OCI-LY1 (cell line): Measurements from ENCODE around the gene CEP83.

ENCODE experiments used
- EZH2 ChIP-seq: fragments of 200-600 bp; sonication (generic), shearing (Covaris generic); IDR thresholded peaks from 2 replicates; pipeline ENCODE4 v1.8.0; 2017; ENCODE audit warnings: borderline replicate concordance, mixed run types, mild to moderate bottlenecking, antibody characterized with exemption, low read length, moderate library complexity, mixed read lengths
- TF ChIP-seq, protein P1 (sequence below): fragments of 200-600 bp; sonication (generic), shearing (Covaris generic); IDR thresholded peaks from 2 replicates; pipeline ENCODE4 v1.5.1; 2017; ENCODE audit warnings: mild to moderate bottlenecking, antibody characterized with exemption, low read length, moderate library complexity, mixed read lengths

- TF ChIP-seq, protein P1, sequence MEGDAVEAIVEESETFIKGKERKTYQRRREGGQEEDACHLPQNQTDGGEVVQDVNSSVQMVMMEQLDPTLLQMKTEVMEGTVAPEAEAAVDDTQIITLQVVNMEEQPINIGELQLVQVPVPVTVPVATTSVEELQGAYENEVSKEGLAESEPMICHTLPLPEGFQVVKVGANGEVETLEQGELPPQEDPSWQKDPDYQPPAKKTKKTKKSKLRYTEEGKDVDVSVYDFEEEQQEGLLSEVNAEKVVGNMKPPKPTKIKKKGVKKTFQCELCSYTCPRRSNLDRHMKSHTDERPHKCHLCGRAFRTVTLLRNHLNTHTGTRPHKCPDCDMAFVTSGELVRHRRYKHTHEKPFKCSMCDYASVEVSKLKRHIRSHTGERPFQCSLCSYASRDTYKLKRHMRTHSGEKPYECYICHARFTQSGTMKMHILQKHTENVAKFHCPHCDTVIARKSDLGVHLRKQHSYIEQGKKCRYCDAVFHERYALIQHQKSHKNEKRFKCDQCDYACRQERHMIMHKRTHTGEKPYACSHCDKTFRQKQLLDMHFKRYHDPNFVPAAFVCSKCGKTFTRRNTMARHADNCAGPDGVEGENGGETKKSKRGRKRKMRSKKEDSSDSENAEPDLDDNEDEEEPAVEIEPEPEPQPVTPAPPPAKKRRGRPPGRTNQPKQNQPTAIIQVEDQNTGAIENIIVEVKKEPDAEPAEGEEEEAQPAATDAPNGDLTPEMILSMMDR = no peak
- no peak for TF ChIP-seq EZH2
Measured at GRCh38 chr12:94458877-94459727, 565 bp downstream of the CEP83 start.
